ENCODE data around the gene PEMT. TPM values are rescaled to one million over a fixed set of nuclear protein-coding genes. Genes with fewer than 3 reads are reported as not detected.
A peak's percentile ranks its signal among the peaks of the same experiment; 100 is the strongest.

The PEMT gene
- total RNA-seq, 1 experiment from 2014 or later = 62.5 TPM

DNA sequence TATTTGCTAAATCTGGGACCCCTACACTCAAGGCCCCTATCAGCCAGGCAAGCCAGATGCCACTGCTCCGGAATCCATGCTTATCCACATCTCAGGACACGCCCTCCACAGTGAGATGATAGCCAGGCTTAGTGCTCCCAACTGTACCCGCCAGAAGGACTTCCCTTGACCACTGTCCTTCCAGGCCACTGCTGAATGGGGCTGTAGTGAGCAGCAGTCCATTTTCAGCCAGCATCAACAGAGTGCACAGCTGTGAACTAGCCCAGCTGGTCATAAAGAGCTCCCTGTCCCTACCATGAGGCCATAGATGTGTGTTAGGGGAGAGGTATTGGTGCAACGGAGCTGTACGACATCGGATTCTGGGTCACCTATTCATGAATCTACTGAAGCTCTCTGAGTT is 127.7 kb downstream of the PEMT start:
- H3K27me3 ChIP-seq = no peaks in the 10 kb centered on the region
- no peak for DNase-seq
- H3K9me3 ChIP-seq (replicated peaks) = peaks cover 2% of the 10 kb centered on the region; the same call in 1 of the 2 replicates
- H3K27ac ChIP-seq = no peak overlapping the region
- H3K36me3 ChIP-seq = no peaks in the 10 kb centered on the region
- H3K4me3 ChIP-seq = no peak overlapping the region
- H3K4me1 ChIP-seq = peaks cover 44% of the 10 kb centered on the region

GRCh38 chr17:17462048-17462824 is 129.3 kb downstream of the PEMT start:
- DNase-seq = peak; percentile 50 to 64
- peaks cover 2% of the 10 kb centered on the region; the same call in 1 of the 2 replicates for H3K9me3 ChIP-seq (replicated peaks)
- H3K36me3 ChIP-seq = no peaks in the 10 kb centered on the region
- peaks cover 28% of the 10 kb centered on the region for H3K4me1 ChIP-seq
- no peak overlapping the region for H3K4me3 ChIP-seq
- H3K27ac ChIP-seq = no peak overlapping the region
- H3K27me3 ChIP-seq = no peaks in the 10 kb centered on the region

- Histone ChIP-seq H3K4me1 (peaks cover 22% of the 10 kb centered on the region), H3K27me3 (no peaks in the 10 kb centered on the region), H3K4me3 (no peak overlapping the region), H3K36me3 (no peaks in the 10 kb centered on the region), H3K27ac (no peak overlapping the region), H3K9me3 (replicated peaks) (peaks cover 2% of the 10 kb centered on the region; the same call in 1 of the 2 replicates)
- no peak for DNase-seq
Measured at GRCh38 chr17:17460038-17460437, 131.5 kb downstream of the PEMT start.

DNA sequence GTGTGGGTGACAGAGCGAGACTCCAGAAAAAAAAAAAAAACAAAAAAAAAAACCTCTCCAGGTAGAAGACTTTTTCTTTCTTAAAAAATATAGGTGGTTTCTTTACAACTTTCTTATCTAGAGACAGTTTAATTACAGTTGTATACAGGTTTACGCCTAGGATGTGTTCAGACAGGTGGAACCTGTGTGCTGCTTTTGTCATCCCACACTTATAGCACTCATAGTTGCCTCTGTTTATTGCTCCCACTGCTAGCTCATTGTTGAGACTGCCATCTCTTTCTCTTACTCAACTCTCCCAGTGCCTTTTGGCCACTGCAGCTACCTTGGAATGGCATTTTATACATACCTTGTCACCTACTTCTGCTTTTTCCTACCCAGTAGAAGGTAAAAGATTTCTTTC is 133.8 kb downstream of the PEMT start:
- no peaks in the 10 kb centered on the region for H3K36me3 ChIP-seq
- no peak for DNase-seq
- H3K4me3 ChIP-seq = no peak overlapping the region
- H3K27ac ChIP-seq = no peak overlapping the region
- peaks cover 2% of the 10 kb centered on the region; the same call in 1 of the 2 replicates for H3K9me3 ChIP-seq (replicated peaks)
- H3K27me3 ChIP-seq = no peaks in the 10 kb centered on the region
- peaks cover 30% of the 10 kb centered on the region for H3K4me1 ChIP-seq

DNA sequence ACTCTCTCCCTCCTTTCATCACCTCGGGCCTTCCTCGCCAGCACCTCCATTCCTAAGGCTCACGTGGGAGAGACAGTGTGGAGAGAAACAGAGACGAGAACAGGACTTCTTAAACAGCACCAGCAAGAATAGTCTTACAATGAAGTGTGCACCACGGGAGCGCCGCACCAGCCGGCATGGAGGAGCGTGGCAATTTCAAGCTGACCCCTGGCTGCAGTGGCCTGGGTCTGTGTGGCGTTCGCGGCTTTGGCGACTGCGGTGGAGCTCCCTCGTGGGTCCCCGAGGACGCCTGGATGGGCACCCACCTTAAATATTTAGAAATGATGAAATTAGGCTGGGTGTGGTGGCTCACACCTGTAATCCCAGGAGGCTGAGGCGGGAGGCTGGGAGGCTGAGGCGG is 135.3 kb downstream of the PEMT start:
- Histone ChIP-seq H3K4me1 (peaks cover 19% of the 10 kb centered on the region), H3K27me3 (no peaks in the 10 kb centered on the region), H3K9me3 (replicated peaks) (peaks cover 2% of the 10 kb centered on the region; the same call in 1 of the 2 replicates), H3K4me3 (no peak overlapping the region), H3K27ac (no peak overlapping the region), H3K36me3 (no peaks in the 10 kb centered on the region)
- DNase-seq = no peak

Other genes starting within 250 kb of the PEMT start
- gene MED9, start 114.7 kb downstream of the PEMT start, total RNA-seq (2014; rRNA removed; shearing (Covaris generic)) = 84.4 and 88.9 TPM in 2 replicates
- gene RASD1, start 95.3 kb downstream of the PEMT start, total RNA-seq (2014; rRNA removed; shearing (Covaris generic)) = not detected in 2 replicates
- gene RAI1, start 89.8 kb upstream of the PEMT start, total RNA-seq (2014; rRNA removed; shearing (Covaris generic)) = 63.6 and 72.2 TPM in 2 replicates
- 65.3 and 74.1 TPM in 2 replicates for gene SREBF1, start 245.3 kb upstream of the PEMT start, total RNA-seq (2014; rRNA removed; shearing (Covaris generic))

Data from SJCRH30 (cell line).